DND-41 (cell line): ENCODE data around the gene TULP4.

ENCODE experiments used
- ATAC-seq: fragments of 200-7000 bp; cut with Tn5 transposase; 3 replicates; pipeline ENCODE4 v1.9.1; 2021; ENCODE audit warnings: low read depth; ENCODE audit not compliant: insufficient read depth
- DNase-seq: peaks from one replicate; pipeline ENCODE4 v3.0.0-alpha.2; 2020
- H2AFZ ChIP-seq: 2 replicates; pipeline ENCODE4 v1.6.0; 2012; ENCODE audit warnings: low read depth, low read length
- H3K27ac ChIP-seq: 2 replicates; pipeline ENCODE4 v1.5.1; 2012; ENCODE audit warnings: low read length, inconsistent platforms
- H3K27me3 ChIP-seq: fragments of 200-600 bp; sonication (generic); 2 replicates; pipeline ENCODE4 v1.6.0; 2012; ENCODE audit warnings: low read length, mild to moderate bottlenecking, inconsistent platforms; ENCODE audit not compliant: insufficient read depth, poor library complexity
- H3K36me3 ChIP-seq: 2 replicates; pipeline ENCODE4 v1.5.1; 2012; ENCODE audit warnings: low read length, inconsistent platforms; ENCODE audit not compliant: insufficient read depth
- H3K4me1 ChIP-seq: 2 replicates; pipeline ENCODE4 v1.5.1; 2012; ENCODE audit warnings: mild to moderate bottlenecking, low read length; ENCODE audit not compliant: insufficient read depth
- H3K4me2 ChIP-seq: 2 replicates; pipeline ENCODE4 v1.6.0; 2012; ENCODE audit warnings: mild to moderate bottlenecking, moderate library complexity, low read length, inconsistent platforms; ENCODE audit not compliant: insufficient read depth
- H3K4me3 ChIP-seq, 2 experiments: fragments of 200-600 bp in 1 of 2; shearing (Covaris generic) in 1 of 2; 2 replicates each; pipeline ENCODE4 v1.5.1; 2012 to 2016; ENCODE audit warnings: inconsistent platforms in 2 of 2, low read length in 2 of 2, mild to moderate bottlenecking in 2 of 2, low read depth in 1 of 2, moderate library complexity in 1 of 2
- H3K79me2 ChIP-seq: 2 replicates; pipeline ENCODE4 v1.6.0; 2012; ENCODE audit warnings: low read length, inconsistent platforms; ENCODE audit not compliant: insufficient read depth
- H3K9ac ChIP-seq: 2 replicates; pipeline ENCODE4 v1.6.0; 2012; ENCODE audit warnings: low read depth, mild to moderate bottlenecking, inconsistent platforms, low read length, moderate library complexity
- H3K9me3 ChIP-seq: 2 replicates; pipeline ENCODE4 v1.5.1; 2012; ENCODE audit warnings: low read length, moderate library complexity, mild to moderate bottlenecking, inconsistent platforms; ENCODE audit not compliant: insufficient read depth, severe bottlenecking
- H4K20me1 ChIP-seq: 2 replicates; pipeline ENCODE4 v1.6.0; 2012; ENCODE audit warnings: low read length; ENCODE audit not compliant: insufficient read depth
- CTCF ChIP-seq: IDR thresholded peaks from 2 replicates; pipeline ENCODE4 v1.5.1; 2012; ENCODE audit warnings: borderline replicate concordance, low read length, moderate library complexity, mild to moderate bottlenecking; ENCODE audit not compliant: poor library complexity, severe bottlenecking; ENCODE audit errors: extremely low read depth
- EZH2 ChIP-seq: IDR thresholded peaks from 3 replicates; pipeline ENCODE4 v1.6.1; 2012; ENCODE audit warnings: borderline replicate concordance, low read depth, mild to moderate bottlenecking, moderate library complexity, low read length, inconsistent platforms; ENCODE audit not compliant: severe bottlenecking

The TULP4 gene

GRCh38 chr6:158369241-158369640 is 57.0 kb downstream of the TULP4 start:
- DNase-seq (no peak), ATAC-seq (no peak)
- Histone ChIP-seq H3K9me3 (no peaks in the 10 kb centered on the region), H3K27me3 (no peaks in the 10 kb centered on the region), H4K20me1 (peaks cover 12% of the 10 kb centered on the region; the same call in 1 of the 2 replicates), H3K27ac (no peak overlapping the region), H3K4me2 (no peak overlapping the region), H3K79me2 (no peaks in the 10 kb centered on the region; the same call in 1 of the 2 replicates), H2AFZ (no peak overlapping the region), H3K9ac (no peak overlapping the region), H3K36me3 (no peaks in the 10 kb centered on the region), H3K4me3 (no peak overlapping the region), H3K4me1 (no peaks in the 10 kb centered on the region)
- no peak for TF ChIP-seq EZH2
- TF ChIP-seq CTCF, result no peak

DNA sequence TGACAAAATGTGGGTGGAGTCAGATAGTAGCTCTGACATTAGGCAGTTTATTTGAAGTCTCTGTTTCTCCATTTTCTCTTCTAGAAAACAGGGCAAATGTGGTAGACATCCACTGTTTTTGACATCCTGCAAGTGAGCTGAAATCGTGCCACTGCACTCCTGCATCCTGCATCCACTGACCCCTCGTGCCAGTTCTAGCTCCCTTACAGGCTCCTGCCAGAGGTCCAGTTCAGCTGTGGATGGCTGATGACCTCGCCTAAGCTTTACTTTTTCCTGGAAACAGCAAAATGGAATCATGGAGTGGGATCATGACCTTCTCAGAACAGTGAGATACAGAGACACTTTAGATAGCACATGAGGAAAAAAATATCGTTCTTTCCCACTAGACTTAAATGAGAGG is 58.5 kb downstream of the TULP4 start:
- Histone ChIP-seq H3K27me3 (no peaks in the 10 kb centered on the region), H3K9me3 (no peaks in the 10 kb centered on the region), H3K9ac (no peak overlapping the region), H3K27ac (no peak overlapping the region), H2AFZ (no peak overlapping the region), H3K4me3 (no peak overlapping the region), H3K4me2 (no peak overlapping the region), H3K4me1 (no peaks in the 10 kb centered on the region), H3K36me3 (no peaks in the 10 kb centered on the region), H4K20me1 (peaks cover 12% of the 10 kb centered on the region; the same call in 1 of the 2 replicates), H3K79me2 (no peaks in the 10 kb centered on the region; the same call in 1 of the 2 replicates)
- no peak for DNase-seq
- ATAC-seq, result no peak
- no peak for TF ChIP-seq CTCF
- TF ChIP-seq EZH2, result no peak

DNA sequence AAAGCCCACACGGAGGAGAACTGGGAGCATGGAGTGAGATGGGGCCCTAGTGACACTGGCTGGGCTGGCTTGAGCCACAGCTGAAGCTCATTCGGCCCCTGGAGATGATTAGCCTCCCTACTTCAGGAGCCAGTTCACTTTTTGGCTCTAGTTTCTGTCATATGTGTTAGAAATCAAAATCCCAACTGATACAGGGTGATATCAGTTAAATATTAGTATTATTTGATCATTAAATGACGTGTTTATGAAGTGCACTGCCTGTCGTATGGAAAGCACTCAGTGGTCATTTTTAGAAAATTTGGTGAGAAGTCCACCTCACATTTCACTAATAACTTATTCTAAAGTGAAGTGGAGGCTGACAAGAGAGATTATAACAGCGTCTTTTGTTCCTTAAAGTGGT is 59.0 kb downstream of the TULP4 start:
- no peaks in the 10 kb centered on the region; the same call in 1 of the 2 replicates for H3K79me2 ChIP-seq
- H3K27me3 ChIP-seq, result no peaks in the 10 kb centered on the region
- no peak overlapping the region for H2AFZ ChIP-seq
- no peaks in the 10 kb centered on the region for H3K36me3 ChIP-seq
- no peak for DNase-seq
- peaks cover 15% of the 10 kb centered on the region for H4K20me1 ChIP-seq
- no peaks in the 10 kb centered on the region for H3K4me1 ChIP-seq
- no peak overlapping the region for H3K9ac ChIP-seq
- no peak overlapping the region for H3K4me2 ChIP-seq
- H3K9me3 ChIP-seq, result no peaks in the 10 kb centered on the region
- TF ChIP-seq EZH2 (no peak), CTCF (no peak)
- H3K27ac ChIP-seq, result no peak overlapping the region
- no peak overlapping the region for H3K4me3 ChIP-seq
- no peak for ATAC-seq

GRCh38 chr6:158372574-158372973 is 60.3 kb downstream of the TULP4 start:
- H2AFZ ChIP-seq, result no peak overlapping the region
- H3K9me3 ChIP-seq, result no peaks in the 10 kb centered on the region
- no peaks in the 10 kb centered on the region; the same call in 1 of the 2 replicates for H3K79me2 ChIP-seq
- no peak overlapping the region for H3K4me3 ChIP-seq
- H3K9ac ChIP-seq, result no peak overlapping the region
- no peaks in the 10 kb centered on the region for H3K4me1 ChIP-seq
- no peak overlapping the region for H3K27ac ChIP-seq
- ATAC-seq (no peak), DNase-seq (no peak)
- H3K27me3 ChIP-seq, result no peaks in the 10 kb centered on the region
- peaks cover 15% of the 10 kb centered on the region for H4K20me1 ChIP-seq
- no peaks in the 10 kb centered on the region for H3K36me3 ChIP-seq
- TF ChIP-seq EZH2 (no peak), CTCF (no peak)
- H3K4me2 ChIP-seq, result no peak overlapping the region
